ENCODE results near the gene LCN1. TPM values are rescaled to one million over a fixed set of nuclear protein-coding genes. Genes with fewer than 3 reads are reported as not detected.

The LCN1 gene
- total RNA-seq, 1 experiment from 2014 or later = not detected

DNA sequence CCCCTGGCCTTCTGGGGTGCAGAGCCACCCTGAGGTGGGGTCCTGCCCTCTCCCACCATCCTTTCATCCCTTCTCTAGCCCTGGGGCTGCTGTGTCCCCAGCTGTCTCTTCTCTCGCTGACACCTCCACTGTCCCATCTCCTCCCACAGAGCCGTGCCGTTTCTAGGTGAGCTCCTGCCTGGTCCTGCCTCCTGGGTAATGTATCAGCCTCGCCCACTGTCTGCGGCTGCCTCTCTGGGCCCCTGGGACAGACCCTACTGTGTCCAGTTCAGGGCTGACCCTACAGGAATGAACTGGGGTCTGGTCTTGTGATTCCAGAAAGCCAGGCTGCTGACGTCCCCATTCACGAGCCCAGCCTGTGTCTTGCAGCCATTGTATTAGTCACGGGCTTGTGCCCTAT, 44.4 kb downstream of the LCN1 start:
- H3K4me1 Mint-ChIP-seq = peaks cover 7 to 8% of the 10 kb centered on the region in 2 experiments
- no peak overlapping the region for H2BK120ac ChIP-seq (ENCODE audit: low read depth, low read length, poor library complexity, severe bottlenecking)
- H2BK5ac ChIP-seq (ENCODE audit: insufficient read length, low read length) = no peak overlapping the region
- no peak overlapping the region; the same call in 1 of the 2 replicates for H3K14ac ChIP-seq (ENCODE audit: insufficient read depth, low read length)
- H3K27ac Mint-ChIP-seq = no peak overlapping the region
- no peak overlapping the region for H2BK20ac ChIP-seq (ENCODE audit: low read depth, low read length, poor library complexity, severe bottlenecking)
- H3T11ph ChIP-seq (ENCODE audit: low read length) = no peak overlapping the region
- no peaks in the 10 kb centered on the region; the same call in 1 of the 2 replicates for H3K4me1 ChIP-seq (ENCODE audit: insufficient read depth, low read length)
- peaks cover 3% of the 10 kb centered on the region; the same call in 1 of the 2 replicates for H3K27me3 Mint-ChIP-seq (ENCODE audit: low read depth)
- no peaks in the 10 kb centered on the region for H3K79me1 ChIP-seq (ENCODE audit: insufficient read depth, low read depth, low read length, poor library complexity, severe bottlenecking)
- H3K23ac ChIP-seq (ENCODE audit: insufficient read length, low read depth, low read length) = no peak overlapping the region
- no peak overlapping the region for H3K4ac ChIP-seq (ENCODE audit: low read depth, low read length)
- no peak overlapping the region for H3K4me3 Mint-ChIP-seq
- H3K9ac ChIP-seq (ENCODE audit: extremely low read depth, insufficient read length, low read length) = no peak overlapping the region
- no peak overlapping the region for H3K56ac ChIP-seq (ENCODE audit: insufficient read length, low read depth, low read length)
- H3K9me3 Mint-ChIP-seq = peaks cover 9 to 11% of the 10 kb centered on the region in 2 experiments
- peaks cover 8% of the 10 kb centered on the region in 3 experiments for H3K36me3 Mint-ChIP-seq (ENCODE audit: insufficient read depth in 1 of 3, low read depth in 3 of 3)
- no peak overlapping the region for H2AFZ ChIP-seq (ENCODE audit: low read length)
- no peak overlapping the region for H3K27ac ChIP-seq (ENCODE audit: insufficient read length, low read depth, low read length)
- TF ChIP-seq, protein P1, sequence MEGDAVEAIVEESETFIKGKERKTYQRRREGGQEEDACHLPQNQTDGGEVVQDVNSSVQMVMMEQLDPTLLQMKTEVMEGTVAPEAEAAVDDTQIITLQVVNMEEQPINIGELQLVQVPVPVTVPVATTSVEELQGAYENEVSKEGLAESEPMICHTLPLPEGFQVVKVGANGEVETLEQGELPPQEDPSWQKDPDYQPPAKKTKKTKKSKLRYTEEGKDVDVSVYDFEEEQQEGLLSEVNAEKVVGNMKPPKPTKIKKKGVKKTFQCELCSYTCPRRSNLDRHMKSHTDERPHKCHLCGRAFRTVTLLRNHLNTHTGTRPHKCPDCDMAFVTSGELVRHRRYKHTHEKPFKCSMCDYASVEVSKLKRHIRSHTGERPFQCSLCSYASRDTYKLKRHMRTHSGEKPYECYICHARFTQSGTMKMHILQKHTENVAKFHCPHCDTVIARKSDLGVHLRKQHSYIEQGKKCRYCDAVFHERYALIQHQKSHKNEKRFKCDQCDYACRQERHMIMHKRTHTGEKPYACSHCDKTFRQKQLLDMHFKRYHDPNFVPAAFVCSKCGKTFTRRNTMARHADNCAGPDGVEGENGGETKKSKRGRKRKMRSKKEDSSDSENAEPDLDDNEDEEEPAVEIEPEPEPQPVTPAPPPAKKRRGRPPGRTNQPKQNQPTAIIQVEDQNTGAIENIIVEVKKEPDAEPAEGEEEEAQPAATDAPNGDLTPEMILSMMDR (conservative IDR thresholded peaks at IDR 0.05) = no peak
- H4K8ac ChIP-seq (replicated peaks; ENCODE audit: insufficient read length, low read depth, low read length) = no peak overlapping the region
- no peaks in the 10 kb centered on the region for H4K20me1 ChIP-seq (ENCODE audit: control insufficient read depth, insufficient read depth, insufficient read length)
- no peak overlapping the region for H3K18ac ChIP-seq (ENCODE audit: insufficient read length, low read depth, low read length)
- H3K9me3 ChIP-seq (ENCODE audit: control insufficient read depth, low read depth, low read length) = no peaks in the 10 kb centered on the region
- no peak for DNase-seq
- no peak overlapping the region for H3K4me2 ChIP-seq (ENCODE audit: insufficient read depth, insufficient read length, low read length)
- no peaks in the 10 kb centered on the region for H3K79me2 ChIP-seq (ENCODE audit: insufficient read depth, low read length)
- no peak overlapping the region for H2BK15ac ChIP-seq (ENCODE audit: low read depth, low read length)
- H3K23me2 ChIP-seq (ENCODE audit: insufficient read length, low read depth, low read length, poor library complexity, severe bottlenecking) = no peaks in the 10 kb centered on the region
- H2AK5ac ChIP-seq (ENCODE audit: insufficient read length, low read length) = no peak overlapping the region
- H4K91ac ChIP-seq (ENCODE audit: insufficient read length, low read depth, low read length) = no peak overlapping the region
- no CpG with 5 or more reads among the region's 8 CpGs for WGBS (ENCODE audit: extremely low coverage, insufficient read length, low lambda C conversion rate)
- no peak overlapping the region for H4K5ac ChIP-seq (ENCODE audit: insufficient read length, low read depth, low read length)
- H2BK12ac ChIP-seq (ENCODE audit: insufficient read length, low read depth, low read length) = no peak overlapping the region
- H3K27me3 ChIP-seq (ENCODE audit: insufficient read depth, low read length) = no peaks in the 10 kb centered on the region
